Measurements from ENCODE around the gene PEA15.

- no peak for TF ChIP-seq SIX5 (IDR thresholded peaks at IDR 0.05; ENCODE audit: low read depth, low read length, severe bottlenecking)
- no peak for TF ChIP-seq EZH2 (IDR thresholded peaks at IDR 0.05; ENCODE audit: borderline replicate concordance, control insufficient read depth, low read depth, low read length)
- no peak for TF ChIP-seq CHD4 (IDR thresholded peaks at IDR 0.05)
- no peak for TF ChIP-seq CTCF (IDR thresholded peaks at IDR 0.05 in 2 of 3, conservative IDR thresholded peaks at IDR 0.05 in 1 of 3; ENCODE audit: control insufficient read depth in 2 of 3, extremely low read depth in 1 of 3, insufficient read depth in 1 of 3, low read depth in 3 of 3, low read length in 3 of 3)
- no peak for TF ChIP-seq HDAC6 (IDR thresholded peaks at IDR 0.05; ENCODE audit: unreplicated experiment)
- TF ChIP-seq POLR2AphosphoS5 (IDR thresholded peaks at IDR 0.05; ENCODE audit: low read length): no peak
- no peak for TF ChIP-seq KDM1A (IDR thresholded peaks at IDR 0.05; ENCODE audit: borderline replicate concordance)
- TF ChIP-seq JUND (IDR thresholded peaks at IDR 0.05; ENCODE audit: low read depth, low read length): no peak
These were observed 33.8 kb upstream of the PEA15 start for GRCh38 chr1:160171354-160171753.

Data from GM12878 (cell line).